HG02571 (cell line): ENCODE data around the gene RHCE.
"Not testable (repeated sequence)": the region's sequence is repeated elsewhere in the genome, so short reads cannot be mapped to it uniquely, and the experiment has no call there.

ENCODE experiments used
- ATAC-seq: cut with Tn5 transposase; IDR thresholded peaks from one replicate; pipeline ENCODE4 v1.9.1; 2021; ENCODE audit warnings: mild to moderate bottlenecking, moderate library complexity; ENCODE audit not compliant: unreplicated experiment

Gene RHCE

DNA sequence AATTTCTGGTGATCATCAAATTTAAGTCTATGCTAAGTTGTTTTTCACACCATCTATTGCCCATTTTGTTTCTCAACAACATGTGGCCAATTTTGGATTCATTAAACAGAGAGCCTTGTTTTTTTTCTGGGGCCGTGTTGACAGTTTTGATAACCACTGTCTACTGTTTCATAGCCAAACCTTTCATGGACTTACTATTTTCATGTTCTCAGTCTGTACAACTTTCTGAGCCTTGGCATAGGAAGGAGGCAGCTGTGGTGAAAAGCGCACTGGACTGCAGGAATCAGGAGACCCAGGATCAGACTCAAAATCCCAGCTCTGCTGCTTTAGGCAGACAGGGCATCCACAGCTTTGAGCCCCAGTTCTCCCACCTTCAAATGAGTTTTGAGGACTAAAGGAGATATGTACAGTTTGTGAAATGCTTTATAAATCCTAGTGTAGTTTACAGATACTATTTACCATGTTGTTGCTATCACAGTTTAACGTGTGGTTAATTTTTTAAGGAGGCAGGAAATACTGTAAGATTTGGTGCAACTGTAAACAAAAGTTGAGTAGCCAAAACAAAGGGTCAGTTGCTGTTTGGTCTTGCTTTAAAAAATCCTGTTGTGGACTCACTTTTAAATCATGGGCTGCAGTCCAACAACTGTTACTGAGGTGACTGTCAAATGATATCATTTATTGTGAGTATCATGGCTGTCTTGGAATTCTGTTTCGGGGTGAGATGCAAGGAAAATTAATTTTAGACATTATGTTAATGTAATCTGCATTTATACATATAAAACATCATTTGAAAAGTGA is 13.0 kb upstream of the RHCE start:
- ATAC-seq: no peak

DNA sequence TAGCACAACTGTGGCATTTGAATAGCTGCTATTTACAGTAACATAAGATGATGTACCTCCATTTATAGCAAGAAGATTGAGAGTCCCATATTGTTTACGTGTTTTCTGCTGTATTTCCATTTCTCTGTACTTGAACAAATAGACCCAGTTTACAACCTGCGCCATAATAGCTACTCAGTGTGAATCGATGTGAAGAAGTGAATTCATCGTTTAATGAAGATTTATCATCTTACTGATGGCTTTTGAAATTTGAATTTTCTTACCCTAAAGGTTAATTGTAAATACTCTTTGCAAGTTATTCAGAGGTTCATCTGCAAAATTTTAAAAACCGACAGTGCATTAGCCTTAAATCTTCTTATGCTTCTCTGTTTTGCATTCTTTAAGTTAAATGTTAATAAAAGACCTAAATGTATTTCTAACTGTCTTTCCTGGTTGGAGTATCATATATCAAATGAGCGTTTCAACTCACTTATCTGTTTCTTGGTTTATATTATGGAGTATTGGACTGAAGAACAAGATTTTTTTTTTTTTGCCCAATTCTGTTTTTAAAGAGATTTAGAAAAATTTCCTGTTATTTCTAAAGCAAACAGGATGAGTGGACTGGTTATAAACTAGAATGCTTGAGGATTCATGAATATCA is 12.2 kb upstream of the RHCE start:
- no peak for ATAC-seq

DNA sequence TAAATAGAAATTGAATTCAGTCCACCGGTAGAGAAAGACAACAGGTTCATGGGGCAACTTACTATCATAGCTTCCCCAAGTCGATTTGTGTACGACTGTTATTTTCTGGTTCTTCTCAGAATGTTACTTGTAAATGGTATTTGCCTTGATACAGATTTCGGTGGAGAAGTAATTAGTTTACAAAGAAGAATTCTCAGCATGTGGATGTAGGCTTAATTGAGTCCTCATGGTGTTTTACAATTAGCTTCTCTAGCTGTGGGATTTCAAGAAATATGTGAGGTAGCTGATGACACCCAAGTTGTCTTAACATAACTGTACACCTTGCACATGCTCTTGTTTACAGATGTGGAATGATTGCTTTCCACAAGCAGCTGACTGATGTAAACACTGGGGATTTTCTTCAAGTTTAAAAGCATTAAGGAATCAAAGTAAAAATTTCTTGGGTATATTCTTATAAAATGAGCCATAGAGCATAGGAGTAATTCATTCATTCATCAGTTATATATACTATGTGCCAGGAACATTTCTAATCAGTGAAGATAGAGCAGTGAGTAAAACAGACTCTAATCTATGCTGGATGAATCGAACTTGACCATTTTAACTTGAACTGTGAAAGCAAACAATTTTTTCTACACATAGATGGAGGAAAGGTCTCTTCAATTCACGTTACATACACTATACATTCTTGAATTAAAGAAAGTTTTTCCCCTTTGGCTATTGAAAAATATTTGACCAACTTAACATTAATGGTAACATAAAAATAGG is 11.5 kb upstream of the RHCE start:
- no peak for ATAC-seq

DNA sequence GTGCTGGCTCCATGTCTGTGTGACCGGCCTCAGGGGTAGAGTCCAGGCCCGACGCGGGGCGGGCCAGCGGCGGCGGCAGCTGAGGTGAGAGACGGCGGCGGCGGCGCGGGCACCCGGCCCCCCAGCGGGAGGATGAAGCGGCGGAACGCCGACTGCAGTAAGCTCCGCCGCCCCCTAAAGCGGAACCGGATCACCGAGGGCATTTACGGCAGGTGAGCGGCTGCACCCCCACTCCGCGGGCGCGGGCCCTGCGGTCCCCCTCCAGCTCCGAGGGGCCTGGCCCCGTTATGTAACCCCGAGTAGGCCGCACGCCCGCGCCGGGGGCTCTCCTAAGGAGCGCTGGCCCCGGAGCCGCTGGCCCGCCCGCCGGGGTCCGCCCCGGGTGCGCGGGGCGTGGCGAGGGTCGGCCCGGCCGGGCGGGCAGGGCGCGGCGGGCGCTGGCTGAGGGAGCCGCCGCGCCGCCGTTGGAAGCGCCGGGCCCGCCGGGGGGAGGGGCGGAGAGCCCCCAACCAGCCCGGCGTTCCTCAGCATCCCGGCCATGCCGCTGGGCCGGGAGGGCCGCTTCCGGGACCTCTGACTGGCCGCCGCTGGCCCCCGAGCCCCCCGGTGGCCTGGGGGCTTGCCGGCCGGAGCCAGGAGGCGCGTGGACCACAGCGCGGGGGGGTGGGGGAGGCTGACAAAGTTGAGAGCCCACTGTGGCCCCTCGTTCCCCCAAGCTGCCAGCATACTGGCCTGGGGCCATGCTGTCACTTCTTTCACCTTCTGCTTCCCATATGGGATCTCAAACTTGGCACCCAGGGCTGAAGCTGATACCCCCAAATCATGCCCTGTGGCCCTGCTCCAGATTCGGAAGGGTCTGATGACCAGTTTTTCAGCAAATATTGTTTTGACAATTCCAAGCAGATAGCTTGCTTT is 10.6 kb upstream of the RHCE start:
- peak; percentile 23 for ATAC-seq

DNA sequence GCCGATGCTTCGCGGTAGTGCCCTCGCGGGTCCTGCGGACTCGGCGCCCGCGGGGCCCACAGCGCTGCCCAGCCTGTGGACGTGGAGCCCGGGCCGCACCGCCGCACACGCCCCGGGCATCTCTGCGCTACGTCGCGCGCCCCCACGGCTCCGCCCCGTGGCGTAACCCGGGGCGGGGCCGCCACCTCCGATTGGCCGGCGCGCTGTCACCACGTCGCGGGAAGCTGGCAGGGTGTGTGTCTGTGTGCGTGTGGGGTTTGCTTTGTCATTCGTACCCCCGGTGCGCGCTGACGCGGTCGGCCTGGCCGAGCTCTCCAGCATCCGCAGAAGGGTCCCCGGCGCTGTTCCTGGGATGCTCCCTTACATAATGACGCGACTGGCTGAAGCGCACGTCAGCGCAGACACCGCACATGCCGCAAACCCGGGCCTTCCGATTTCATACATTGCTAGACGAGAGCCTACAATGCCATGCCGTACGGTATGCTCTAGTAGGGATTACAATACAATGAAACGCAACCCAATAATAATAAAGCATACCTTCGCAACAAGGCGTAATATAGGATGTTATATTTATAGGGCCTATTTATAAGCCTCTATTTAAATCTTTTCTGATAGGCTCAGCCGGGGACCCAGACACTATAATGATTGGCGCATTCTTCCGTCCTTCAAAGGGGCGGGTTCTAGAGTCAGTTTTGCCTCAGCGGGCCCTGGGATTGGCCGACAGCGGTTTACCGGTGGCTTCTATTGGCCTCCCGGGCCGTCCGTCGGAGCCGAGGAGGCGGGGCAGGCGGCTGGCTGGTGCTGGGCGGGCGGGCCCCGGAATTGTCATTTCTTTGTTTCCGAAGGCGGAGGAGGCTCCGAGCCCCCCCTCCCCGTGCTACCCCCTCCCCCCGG is 9.7 kb upstream of the RHCE start, which contains the start of gene MACO1:
MACO1 (plus strand) TSS at position 825 of the 894 bp plus-strand sequence. CDS start 202 bp downstream, outside the sequence.
- ATAC-seq: peak; percentile 87

DNA sequence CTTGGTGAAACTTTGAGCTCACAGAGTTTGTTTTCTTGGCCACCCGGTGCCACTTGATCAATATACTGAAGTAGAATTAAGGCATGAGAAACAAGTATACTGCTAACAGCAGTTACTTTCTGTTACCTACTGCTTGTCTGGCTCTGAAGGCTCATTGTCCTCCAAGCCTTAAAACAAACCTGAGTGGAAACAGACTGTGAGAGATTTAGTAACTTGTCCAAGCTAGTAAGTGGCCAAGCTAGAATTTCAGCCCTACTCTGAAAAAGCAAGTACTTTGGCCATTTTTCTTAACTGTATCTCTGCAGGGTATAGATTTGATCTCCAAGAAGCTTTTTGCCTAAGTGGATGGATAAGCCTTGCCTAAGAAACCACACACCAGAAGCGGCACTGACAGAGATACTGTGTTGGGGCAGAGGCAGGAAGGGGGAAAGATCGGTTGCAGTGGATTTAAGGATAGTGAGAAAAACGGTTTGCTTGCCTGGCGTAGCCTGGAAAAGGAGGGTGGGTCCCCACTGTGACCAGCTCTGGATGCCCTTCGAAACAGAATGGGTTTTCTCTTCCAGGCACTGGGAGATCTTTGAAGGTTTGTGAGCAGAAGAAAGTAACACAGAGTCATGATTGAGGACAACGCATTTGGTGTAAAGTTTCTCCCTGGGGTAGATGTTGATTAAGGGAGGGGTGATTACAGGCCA is 8.0 kb upstream of the RHCE start:
- ATAC-seq: no peak

DNA sequence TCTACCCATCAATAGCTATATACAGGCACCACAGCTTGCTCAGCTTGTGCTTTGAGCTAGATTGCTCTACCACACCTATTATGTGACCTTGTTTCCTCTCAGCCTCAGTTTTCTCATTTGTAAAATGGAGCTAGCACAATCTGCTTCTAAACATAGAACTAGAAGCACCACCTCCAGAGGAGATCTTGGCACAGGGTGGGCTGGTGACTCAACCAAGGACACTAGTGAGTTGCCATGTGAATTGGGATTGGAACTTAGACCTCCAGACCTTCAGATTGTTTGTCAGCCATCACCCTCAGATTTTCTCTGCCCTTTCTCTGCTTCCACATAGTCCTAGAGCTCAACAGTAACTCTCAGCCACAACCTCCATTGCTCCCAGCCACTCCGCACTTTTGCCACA is 7.1 kb upstream of the RHCE start:
- no peak for ATAC-seq

DNA sequence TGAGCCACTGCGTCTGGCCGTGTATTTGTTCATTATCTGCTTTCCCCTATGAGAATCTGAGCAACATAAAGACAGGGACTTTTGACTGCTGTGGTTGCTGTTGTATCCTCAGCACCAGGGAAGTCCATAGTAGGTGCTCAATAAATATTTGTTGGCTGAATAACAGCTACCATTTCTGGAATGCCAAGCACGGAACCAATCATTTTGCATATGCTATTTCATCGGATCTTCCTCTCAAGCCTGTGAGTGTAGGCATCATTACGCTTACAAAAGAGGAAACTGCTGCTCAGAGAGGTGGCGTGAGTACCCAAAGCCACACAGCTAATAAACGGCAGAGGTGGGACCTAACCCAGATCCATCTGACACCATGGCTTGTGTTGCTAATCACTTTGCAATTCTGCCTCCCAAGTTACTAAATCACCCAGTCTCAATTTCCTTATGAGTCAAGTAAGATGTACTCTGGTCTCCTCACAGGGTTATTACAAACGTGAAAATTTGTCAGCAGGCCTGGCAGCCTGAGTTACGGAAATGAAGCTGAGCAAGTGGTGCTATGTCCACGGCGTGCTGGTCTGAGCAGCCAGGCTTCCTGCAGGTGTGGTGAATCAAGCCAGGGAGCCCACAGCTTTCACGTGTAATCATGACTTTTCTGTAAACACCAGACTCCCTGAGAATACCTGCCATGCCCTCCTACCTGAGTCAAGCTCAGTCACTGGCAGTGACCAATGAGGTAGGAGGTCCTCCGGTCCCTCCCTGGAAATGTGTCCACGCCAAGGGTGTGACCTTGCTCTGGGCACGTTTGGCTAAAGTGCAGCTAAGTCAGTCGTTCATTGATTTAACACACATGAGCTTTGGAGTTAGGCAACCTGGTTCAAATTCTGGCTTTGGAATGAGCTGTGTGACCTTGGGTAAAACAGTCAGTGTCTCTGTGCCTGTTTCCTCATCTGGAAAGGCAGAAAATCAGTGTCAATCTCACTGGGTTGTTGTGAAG is 4.8 kb upstream of the RHCE start:
- no peak for ATAC-seq

DNA sequence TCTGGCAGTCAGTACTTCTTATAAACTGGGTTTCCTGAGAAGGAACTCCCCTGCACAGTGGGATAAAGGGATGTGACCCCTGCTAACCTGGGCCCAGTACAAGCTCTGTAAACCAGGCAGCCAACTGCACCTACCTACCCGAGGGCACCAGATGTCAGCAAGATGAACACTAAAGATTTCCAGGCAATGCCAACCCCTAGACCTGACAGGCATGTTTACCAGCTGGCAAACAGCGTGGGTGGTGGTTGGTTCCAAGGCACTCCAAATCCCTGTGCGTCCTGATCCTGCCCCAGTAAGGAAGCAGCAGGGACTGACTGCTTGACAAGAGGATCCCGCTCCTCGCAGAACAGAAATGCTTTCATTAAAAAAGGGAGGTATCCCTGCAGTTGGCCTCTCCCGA is 2.6 kb upstream of the RHCE start:
- ATAC-seq: not testable (repeated sequence)

DNA sequence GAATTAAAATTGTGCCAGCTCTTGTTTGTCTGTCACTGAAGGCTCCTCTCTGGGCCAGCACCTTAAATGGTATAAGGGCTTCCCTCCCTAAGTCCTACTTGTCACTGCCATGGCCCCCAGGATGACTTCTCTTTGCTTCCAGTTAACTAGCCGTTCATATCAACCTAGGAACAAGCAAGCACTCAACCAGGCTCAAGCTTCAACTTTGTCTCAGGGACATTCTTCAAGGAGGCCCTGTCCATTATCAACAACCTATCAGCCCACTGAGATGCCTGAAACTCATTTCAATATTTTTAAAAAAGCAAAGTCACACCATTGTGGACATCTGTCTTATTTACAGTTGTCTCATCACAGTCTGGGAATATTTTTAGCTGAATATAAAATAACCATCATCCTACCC is 1.3 kb downstream of the RHCE start:
- not testable (repeated sequence) for ATAC-seq

DNA sequence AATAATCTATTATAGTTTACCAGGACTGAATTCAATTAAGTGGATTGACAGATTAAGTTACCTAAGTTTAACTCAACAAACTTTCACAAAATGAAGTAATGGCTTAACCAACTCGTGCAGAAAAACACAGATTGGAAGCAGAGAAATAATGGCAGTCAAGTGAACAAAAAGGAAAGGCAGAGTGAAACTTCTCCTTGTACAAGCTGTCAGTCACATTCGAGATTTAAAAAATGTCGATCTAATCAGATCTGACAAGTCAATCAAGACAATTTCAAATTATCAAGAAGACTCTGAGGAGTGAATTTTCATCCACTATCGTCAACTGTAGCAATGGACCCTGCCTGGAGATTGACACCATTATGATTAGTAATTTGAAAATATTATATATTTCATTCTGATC is 3.3 kb downstream of the RHCE start:
- ATAC-seq: not testable (repeated sequence)

DNA sequence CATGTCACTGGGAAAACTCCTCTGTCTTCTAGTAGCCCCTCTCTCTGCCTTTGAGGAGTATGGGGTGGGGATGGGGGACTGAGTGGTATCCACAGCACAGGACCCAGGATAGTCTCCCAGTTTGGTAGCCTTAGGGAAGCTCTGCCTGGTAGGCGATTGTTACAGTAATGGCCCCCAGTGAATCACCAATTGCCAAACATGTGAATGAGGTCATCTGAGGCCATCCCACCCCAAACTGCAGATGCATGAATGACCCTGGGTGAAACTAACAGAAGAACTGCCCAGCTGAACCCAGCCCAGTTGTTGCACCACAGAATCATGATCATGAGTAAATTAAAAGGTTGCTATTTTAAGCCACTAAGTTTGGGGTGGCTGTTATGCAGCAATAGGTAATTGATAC is 6.0 kb downstream of the RHCE start:
- not testable (repeated sequence) for ATAC-seq

DNA sequence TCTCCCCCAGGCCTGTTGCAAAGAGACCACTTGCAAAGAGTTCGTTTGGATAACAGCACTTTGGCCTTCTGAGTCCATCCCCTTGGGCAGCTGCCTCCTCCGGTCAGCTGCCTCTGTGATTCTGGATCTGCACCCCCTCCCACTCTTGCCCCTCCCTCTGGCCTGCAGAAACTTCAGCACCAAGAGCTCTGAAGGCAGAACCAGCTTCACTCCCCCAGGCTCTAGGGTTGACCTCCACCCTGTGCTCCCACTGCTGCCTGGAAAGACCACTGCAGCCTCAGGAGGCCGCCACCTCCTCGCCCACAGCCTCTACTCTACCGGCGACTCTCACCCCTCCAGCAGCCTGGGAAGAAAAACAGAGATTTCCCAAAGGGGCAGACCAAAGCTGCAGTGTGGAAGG is 6.5 kb downstream of the RHCE start:
- not testable (repeated sequence) for ATAC-seq

DNA sequence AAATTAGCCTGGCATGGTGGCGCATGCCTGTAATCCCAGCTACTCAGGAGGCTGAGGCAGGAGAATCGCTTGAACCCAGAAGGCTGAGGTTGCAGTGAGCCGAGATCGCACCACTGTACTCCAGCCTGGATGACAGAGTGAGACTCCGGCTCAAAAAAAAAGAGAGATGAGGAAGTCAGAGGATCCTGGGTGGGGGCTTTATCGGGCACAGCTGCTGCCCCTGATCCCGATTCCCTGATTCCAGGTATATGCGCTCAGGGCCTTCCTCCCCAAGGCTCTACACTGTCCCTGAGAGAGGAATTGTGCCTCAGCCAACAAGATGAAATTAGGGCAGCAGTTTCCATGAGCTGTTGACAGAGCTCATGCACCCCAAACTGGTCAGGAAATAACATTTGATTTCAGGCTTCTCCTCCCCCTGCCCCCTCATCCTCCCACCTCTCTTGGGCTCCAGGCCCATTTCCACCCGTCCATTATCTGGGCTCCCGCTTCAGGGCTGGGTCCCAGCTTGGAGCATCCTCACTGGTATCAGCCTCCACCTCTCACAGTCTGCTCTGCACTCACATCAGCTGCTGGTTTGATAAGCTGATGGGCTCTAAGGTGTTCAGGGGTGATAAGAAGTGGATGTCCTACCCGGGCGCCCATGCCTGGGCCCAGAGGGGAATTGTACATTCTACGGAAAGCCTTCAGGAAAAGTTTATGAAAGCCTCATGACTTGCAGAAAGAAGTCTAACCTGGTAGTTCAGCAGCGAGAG is 7.6 kb downstream of the RHCE start:
- not testable (repeated sequence) for ATAC-seq

DNA sequence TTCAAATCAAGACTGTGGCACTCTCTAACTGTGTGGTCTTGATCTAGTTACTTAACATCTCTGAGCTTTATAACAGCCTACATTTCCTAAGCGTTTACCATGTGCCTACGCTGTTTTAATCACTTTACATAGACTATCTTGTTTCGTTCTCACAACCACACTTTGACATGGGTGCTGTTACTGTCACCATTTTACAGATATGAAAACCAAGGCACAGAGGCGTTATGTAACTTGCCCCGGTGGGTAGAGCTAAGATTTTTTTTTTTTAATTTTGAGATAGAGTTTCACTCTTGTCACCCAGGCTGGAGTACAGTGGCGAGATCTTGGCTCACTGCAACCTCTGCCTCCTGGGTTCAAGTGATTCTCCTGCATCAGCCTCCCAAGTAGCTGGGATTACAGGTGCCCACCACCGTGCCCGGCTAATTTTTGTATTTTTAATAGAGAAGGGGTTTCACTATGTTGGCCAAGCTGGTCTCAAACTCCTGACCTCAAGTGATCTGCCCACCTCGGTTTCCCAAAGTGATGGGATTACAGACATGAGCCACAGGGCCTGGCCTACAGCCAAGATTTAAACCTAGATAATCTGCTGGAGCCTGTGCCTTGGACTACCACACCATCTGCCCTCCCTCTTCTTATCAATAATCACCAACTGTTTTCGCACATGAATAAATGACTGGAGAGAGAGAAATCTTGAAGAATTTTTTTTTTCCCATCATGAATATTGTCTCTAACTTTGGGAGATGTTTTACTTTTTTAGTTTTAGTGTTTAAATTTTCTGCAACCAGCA is 10.8 kb downstream of the RHCE start:
- not testable (repeated sequence) for ATAC-seq

DNA sequence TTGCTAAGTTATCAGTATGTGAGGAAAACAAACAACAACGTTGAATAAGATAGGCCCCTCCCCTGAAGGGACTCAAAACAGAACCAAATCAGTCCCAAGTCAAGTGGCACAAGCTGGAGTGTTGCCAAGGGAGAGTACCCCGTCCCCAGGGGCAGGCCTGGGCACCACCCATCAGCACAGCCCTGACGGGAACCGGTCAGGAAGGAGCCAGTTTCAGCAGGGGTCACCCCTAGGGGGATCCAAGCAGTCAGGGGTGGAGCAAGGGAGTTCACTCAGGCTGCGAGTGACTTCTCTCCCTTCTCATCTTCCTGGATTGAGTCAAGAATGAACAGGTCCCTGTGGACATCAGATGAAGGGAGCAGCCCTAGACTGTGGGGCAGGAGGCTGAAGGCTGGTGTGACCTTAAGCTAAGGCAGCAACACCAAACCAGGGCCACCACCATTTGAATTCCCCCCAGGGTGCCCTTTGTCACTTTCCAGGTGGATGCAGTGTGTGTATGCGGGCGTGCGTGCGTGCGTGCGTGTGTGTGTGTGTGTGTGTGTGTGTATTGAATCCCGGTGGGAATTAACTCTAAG is 14.8 kb downstream of the RHCE start:
- ATAC-seq: not testable (repeated sequence)
